Mucosa of descending colon (tissue), 3 donors: Measurements from ENCODE around the gene PATL2. TPM values are rescaled to one million over a fixed set of nuclear protein-coding genes. Genes with fewer than 3 reads are reported as not detected.

ENCODE experiments used
- ATAC-seq: fragments of 200-7000 bp; cut with Tn5 transposase; one replicate; pipeline ENCODE4 v1.9.1; 2020; ENCODE audit warnings: mild to moderate bottlenecking, moderate library complexity
- DNase-seq, 3 donors: peaks; one replicate each; pipeline ENCODE4 v3.0.0-alpha.2; 2020
- H3K36me3 ChIP-seq: fragments of 200-600 bp; one replicate; pipeline ENCODE4 v1.8.0; 2021; ENCODE audit warnings: low read depth, mild to moderate bottlenecking
- H3K4me1 ChIP-seq: fragments of 200-600 bp; one replicate; pipeline ENCODE4 v1.8.0; 2021; ENCODE audit warnings: low read depth, mild to moderate bottlenecking
- H3K4me3 ChIP-seq: fragments of 200-600 bp; one replicate; pipeline ENCODE4 v1.8.0; 2021; ENCODE audit warnings: mild to moderate bottlenecking
- H3K9me3 ChIP-seq: fragments of 200-600 bp; one replicate; pipeline ENCODE4 v1.8.0; 2021; ENCODE audit warnings: mild to moderate bottlenecking
- CTCF ChIP-seq: fragments of 200-600 bp; IDR thresholded peaks from one replicate; pipeline ENCODE4 v1.8.0; 2022; ENCODE audit warnings: antibody characterized with exemption, mild to moderate bottlenecking
- intact Hi-C, 2 donors: fragments of 100-400 bp; cut with DNase I in 1 of 2; cut with micrococcal nuclease in 1 of 2; formaldehyde crosslinking; loops; one replicate each; pipeline versions ENCODE4 v1.11.0 to v1.11.1; 2022; cut with DNase I, micrococcal nuclease
- total RNA-seq, 3 donors: library from RNA; stranded (reverse); fragmentation: NEBNext Ultra II Directional in 2 of 3; extraction: Animal tissue kit (Norgen Biotek cat#: 25700) in 2 of 3; gene quantifications; one replicate each; pipeline versions ENCODE4 v1.2.1 to v1.2.4, GENCODE V29; 2021 to 2023
- donor health status: DM: no; HTN: no; CAD: no; lungs with moderate emphysema.
- donor health status: DM: no; HTN: no; CAD: no.
- donor health status: DM: no; HTN: yes; CAD: no.

The PATL2 gene
- total RNA-seq, 3 donors from 2014 or later: 3.9 to 6.4 (median 4.4) TPM

GRCh38 chr15:44662478-44663409 is 48.4 kb downstream of the PATL2 start:
- Histone ChIP-seq H3K4me1 (peaks cover 12% of the 10 kb centered on the region), H3K4me3 (peak overlapping the region; percentile 94), H3K36me3 (no peaks in the 10 kb centered on the region), H3K9me3 (no peaks in the 10 kb centered on the region)
- intact Hi-C loops: loop anchor here (5.0 to 10.0 kb wide), 2 partner anchors 65 to 72 kb away; partner anchors contain the start of gene TRIM69 (in 1 of the 2)
- DNase-seq (peak; percentile 82 to 92 (median 87)), ATAC-seq (peak; percentile 83)
- TF ChIP-seq CTCF: no peak

GRCh38 chr15:44661576-44661975 is 49.5 kb downstream of the PATL2 start:
- DNase-seq (no peak), ATAC-seq (no peak)
- intact Hi-C loops: loop anchor here (5.0 to 10.0 kb wide), 2 partner anchors 66 to 73 kb away; partner anchors contain the start of gene TRIM69 (in 1 of the 2)
- Histone ChIP-seq H3K9me3 (no peaks in the 10 kb centered on the region), H3K36me3 (no peaks in the 10 kb centered on the region), H3K4me3 (no peak overlapping the region), H3K4me1 (peaks cover 12% of the 10 kb centered on the region)
- no peak for TF ChIP-seq CTCF

GRCh38 chr15:44659056-44659455 is 52.1 kb downstream of the PATL2 start:
- no peak for DNase-seq
- Histone ChIP-seq H3K36me3 (no peaks in the 10 kb centered on the region), H3K4me3 (no peak overlapping the region), H3K4me1 (peaks cover 12% of the 10 kb centered on the region), H3K9me3 (no peaks in the 10 kb centered on the region)
- intact Hi-C loops: no loop called here
- no peak for ATAC-seq
- TF ChIP-seq CTCF: no peak

- H3K36me3 ChIP-seq: peaks cover 5% of the 10 kb centered on the region
- intact Hi-C loops: no loop called here
These were observed 53.7 kb downstream of the PATL2 start for GRCh38 chr15:44657378-44657777.

GRCh38 chr15:44656913-44657312 is 54.2 kb downstream of the PATL2 start:
- no peak for TF ChIP-seq CTCF
- peaks cover 5% of the 10 kb centered on the region for H3K36me3 ChIP-seq
- no peak overlapping the region for H3K4me3 ChIP-seq
- DNase-seq: no peak
- peaks cover 2% of the 10 kb centered on the region for H3K4me1 ChIP-seq
- no peaks in the 10 kb centered on the region for H3K9me3 ChIP-seq
- intact Hi-C loops: no loop called here
- ATAC-seq: no peak

More at GRCh38 chr15:44657378-44657777, 53.7 kb downstream of the PATL2 start:
- no peaks in the 10 kb centered on the region for H3K9me3 ChIP-seq
- H3K4me3 ChIP-seq: no peak overlapping the region
- no peak for TF ChIP-seq CTCF
- DNase-seq (no peak), ATAC-seq (no peak)
- H3K4me1 ChIP-seq: peaks cover 6% of the 10 kb centered on the region
